ENCODE data around the gene LATS2. TPM values are rescaled to one million over a fixed set of nuclear protein-coding genes. Genes with fewer than 3 reads are reported as not detected.

The LATS2 gene
- total RNA-seq, 2 donors from 2014 or later: 15.8 to 29.8 TPM

DNA sequence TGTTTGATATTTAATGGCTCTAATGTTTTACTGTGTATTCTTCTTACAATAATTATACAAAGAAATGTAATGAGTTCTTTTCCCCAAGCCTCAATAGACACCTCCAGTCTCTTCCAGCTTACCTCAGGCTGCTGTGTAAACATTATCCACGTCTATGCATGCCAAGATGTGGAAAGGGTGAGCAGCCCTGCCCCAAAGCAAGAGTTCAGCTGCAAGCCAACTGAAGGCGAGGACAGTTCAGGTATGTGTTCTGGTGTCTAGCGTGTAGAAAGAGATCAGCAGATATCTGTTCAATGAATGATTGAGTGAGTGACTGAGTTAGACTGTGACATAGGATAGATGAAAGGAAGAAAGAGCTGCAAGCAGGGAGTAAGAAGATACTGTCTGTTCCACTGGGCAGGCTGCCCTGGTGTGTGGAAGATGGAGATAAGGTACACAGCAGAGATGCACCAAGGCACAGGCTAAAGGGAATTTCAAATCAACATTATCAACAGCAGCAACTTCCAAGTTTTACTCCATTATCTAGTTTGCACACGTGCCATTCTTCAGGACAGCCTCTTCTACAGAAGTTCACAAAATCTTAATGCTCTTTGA, 66.0 kb downstream of the LATS2 start:
- H3K9me3 Mint-ChIP-seq: no peaks in the 10 kb centered on the region
- DNase-seq (ENCODE audit: low spot score): no peak
- H3K4me3 Mint-ChIP-seq: no peak overlapping the region
- no peaks in the 10 kb centered on the region for H3K27me3 Mint-ChIP-seq
- H3K4me1 Mint-ChIP-seq (ENCODE audit: low read depth in 2 of 2): peaks cover 22 to 37% of the 10 kb centered on the region in 2 donors
- ATAC-seq: no peak
- H3K27ac Mint-ChIP-seq: no peak overlapping the region
- no peaks in the 10 kb centered on the region for H3K36me3 Mint-ChIP-seq

DNA sequence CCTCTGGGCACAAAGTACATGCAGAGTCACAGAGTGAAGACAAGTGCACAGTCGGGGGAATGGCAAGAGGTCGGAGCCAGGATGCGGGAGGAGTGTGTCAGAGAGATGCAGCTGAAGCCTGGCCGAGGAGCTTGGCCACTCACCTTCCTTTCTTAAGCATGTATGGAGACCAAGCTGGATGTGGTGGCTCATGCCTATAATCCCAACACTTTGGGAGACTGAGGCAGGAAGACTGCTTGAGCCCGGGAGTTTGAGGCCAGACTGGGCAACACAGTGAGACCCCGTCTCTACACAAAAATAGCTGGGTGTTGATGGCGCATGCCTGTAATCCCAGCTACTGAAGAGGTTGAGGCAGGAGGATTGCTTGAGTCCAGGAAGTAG, 67.0 kb downstream of the LATS2 start:
- Mint-ChIP-seq H3K36me3 (no peaks in the 10 kb centered on the region), H3K4me1 (ENCODE audit: low read depth in 2 of 2) (peaks cover 22 to 40% of the 10 kb centered on the region in 2 donors), H3K9me3 (no peaks in the 10 kb centered on the region), H3K27me3 (no peaks in the 10 kb centered on the region), H3K4me3 (no peak overlapping the region), H3K27ac (peak overlapping the region in 1 of 2 donors; percentile 45)
- DNase-seq (ENCODE audit: low spot score) (no peak), ATAC-seq (no peak)

DNA sequence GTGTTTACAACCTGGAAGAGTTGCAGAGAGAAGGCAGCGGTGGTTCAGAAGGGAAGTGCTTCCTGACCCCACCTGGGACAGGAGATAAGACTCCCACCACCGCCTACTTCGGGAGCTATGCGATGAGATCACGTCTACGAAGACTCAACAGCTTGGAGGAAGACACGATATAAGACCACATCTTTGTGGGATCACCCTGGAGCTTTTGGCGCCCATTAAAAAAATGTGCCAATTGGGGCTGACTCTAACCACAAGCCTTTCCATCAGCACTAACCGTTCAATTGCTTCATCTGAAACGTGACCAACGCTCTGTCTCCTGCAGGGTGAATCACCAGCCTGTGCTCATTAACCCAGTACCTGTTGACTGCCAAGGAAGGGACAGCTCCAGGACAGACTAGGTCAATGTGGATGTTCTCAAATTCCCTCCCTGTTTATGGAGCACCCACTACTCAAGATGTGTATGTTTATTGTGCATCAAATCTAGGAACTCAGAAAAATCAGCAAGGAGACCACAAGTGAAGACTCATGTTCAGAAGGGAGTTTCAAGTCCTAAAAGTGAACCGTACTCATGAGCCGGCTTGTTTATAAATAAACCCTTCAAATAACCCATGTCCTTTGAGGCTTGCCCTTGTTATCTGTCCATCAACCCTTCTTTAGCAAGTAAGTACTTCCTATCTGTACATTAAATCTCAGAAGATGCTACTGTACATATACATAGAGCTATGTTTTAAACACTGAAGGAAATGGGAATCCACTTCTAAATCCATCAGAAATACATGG, 67.5 kb downstream of the LATS2 start:
- peaks cover 22 to 40% of the 10 kb centered on the region in 2 donors for H3K4me1 Mint-ChIP-seq (ENCODE audit: low read depth in 2 of 2)
- DNase-seq (ENCODE audit: low spot score): no peak
- H3K36me3 Mint-ChIP-seq: no peaks in the 10 kb centered on the region
- H3K27ac Mint-ChIP-seq: peak overlapping the region in 1 of 2 donors; percentile 56
- no peaks in the 10 kb centered on the region for H3K9me3 Mint-ChIP-seq
- H3K27me3 Mint-ChIP-seq: no peaks in the 10 kb centered on the region
- no peak overlapping the region for H3K4me3 Mint-ChIP-seq
- peak; percentile 24 to 59 for ATAC-seq

DNA sequence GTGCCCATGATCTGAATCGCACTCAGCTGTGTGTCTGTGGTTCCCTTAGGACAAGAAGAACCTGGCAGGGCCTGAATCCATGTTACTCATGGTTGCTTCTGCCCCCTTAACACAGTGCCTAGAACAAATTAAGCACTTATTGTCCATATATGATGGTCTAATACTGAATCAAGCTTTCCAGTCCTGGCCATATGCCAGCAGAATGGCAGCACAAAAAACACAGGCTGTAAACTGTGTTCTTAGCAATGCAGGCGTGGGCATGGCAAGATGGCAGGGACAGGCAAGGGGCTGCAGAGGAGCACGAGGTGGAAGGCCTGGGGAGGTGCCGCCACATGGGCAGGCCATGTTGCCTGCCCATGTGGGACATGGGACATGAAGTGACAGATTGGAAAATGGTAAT, 68.2 kb downstream of the LATS2 start:
- Mint-ChIP-seq H3K9me3 (no peaks in the 10 kb centered on the region), H3K4me1 (ENCODE audit: low read depth in 2 of 2) (peaks cover 22 to 40% of the 10 kb centered on the region in 2 donors), H3K4me3 (no peak overlapping the region), H3K27me3 (no peaks in the 10 kb centered on the region), H3K36me3 (no peaks in the 10 kb centered on the region), H3K27ac (peak overlapping the region in 1 of 2 donors; percentile 56)
- no peak for DNase-seq (ENCODE audit: low spot score)
- ATAC-seq: peak in 1 of 2 donors; percentile 16

DNA sequence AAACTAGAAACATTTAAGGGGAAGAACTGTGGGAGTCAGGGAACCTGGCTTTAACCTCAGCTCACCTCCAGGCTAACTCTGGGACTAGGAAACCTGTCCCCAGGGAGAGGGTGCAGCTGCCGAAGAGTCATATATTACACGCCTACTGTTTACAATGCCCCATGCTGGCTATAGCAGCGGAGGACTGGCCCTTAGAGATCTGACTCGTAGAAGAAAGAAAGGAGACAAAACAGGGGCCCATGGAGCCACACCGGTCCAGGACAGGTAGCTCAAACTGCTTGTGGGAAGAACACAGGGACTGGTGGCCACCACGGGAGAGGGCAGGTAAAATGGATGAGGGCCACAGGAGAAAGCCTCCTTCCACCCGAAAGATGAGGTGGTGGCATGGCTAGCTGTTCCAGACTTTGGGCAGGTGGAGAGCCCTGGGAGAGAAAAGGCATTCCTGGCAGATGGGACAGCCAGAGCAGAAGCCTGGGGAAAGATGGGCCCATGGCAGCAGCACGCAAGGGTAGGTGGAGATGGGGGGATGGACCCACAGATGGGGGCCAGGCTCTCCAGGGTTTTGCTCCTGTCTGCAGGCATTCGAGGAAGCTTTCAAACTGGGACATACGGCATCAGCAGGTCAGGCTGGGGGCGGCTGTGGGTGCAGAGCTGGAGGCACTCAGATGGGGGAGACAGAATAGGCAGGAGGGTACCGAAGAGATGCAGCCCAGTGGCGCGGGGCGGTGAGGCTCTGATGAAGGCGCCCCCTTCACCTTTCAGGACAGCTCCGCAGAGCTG, 69.5 kb downstream of the LATS2 start:
- no peaks in the 10 kb centered on the region for H3K9me3 Mint-ChIP-seq
- H3K4me3 Mint-ChIP-seq: no peak overlapping the region
- peaks cover 22 to 37% of the 10 kb centered on the region in 2 donors for H3K4me1 Mint-ChIP-seq (ENCODE audit: low read depth in 2 of 2)
- peak overlapping the region in 1 of 2 donors; percentile 68 for H3K27ac Mint-ChIP-seq
- DNase-seq (ENCODE audit: low spot score) (no peak), ATAC-seq (no peak)
- no peaks in the 10 kb centered on the region for H3K36me3 Mint-ChIP-seq
- no peaks in the 10 kb centered on the region for H3K27me3 Mint-ChIP-seq

DNA sequence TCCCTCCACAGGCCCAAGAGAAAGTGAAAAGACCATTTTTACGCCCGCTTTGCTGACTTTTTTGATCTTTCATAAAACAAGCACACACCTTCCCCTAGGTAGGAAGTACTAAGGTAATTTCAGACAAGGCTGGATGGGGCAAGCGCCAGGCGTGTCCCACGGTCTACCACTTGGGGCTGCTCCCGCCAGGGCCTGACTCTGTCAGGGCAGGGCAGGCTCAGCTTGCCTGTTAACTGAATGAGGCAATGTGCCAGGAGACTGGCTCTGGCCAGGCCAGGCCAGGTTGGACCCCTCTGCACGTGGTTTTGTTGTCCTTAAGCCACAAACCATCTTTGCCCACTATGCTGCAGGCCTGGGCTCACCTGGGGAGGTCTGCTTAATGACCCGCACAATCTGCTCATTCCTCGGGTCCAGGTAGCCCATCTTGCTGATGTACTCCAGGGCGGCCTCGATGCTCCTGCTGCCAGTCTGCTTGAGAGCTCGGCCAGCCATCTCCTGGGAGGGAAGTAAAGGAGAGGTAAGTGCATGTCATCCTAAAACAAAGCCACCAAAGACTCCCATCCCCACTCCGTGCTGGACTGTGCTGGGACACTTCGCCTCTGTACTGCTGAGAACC, 70.4 kb downstream of the LATS2 start:
- Mint-ChIP-seq H3K27ac (peak overlapping the region in 1 of 2 donors; percentile 68), H3K4me1 (ENCODE audit: low read depth in 2 of 2) (peaks cover 22 to 40% of the 10 kb centered on the region in 2 donors), H3K27me3 (no peaks in the 10 kb centered on the region), H3K36me3 (no peaks in the 10 kb centered on the region), H3K9me3 (no peaks in the 10 kb centered on the region), H3K4me3 (no peak overlapping the region)
- no peak for DNase-seq (ENCODE audit: low spot score)
- no peak for ATAC-seq

DNA sequence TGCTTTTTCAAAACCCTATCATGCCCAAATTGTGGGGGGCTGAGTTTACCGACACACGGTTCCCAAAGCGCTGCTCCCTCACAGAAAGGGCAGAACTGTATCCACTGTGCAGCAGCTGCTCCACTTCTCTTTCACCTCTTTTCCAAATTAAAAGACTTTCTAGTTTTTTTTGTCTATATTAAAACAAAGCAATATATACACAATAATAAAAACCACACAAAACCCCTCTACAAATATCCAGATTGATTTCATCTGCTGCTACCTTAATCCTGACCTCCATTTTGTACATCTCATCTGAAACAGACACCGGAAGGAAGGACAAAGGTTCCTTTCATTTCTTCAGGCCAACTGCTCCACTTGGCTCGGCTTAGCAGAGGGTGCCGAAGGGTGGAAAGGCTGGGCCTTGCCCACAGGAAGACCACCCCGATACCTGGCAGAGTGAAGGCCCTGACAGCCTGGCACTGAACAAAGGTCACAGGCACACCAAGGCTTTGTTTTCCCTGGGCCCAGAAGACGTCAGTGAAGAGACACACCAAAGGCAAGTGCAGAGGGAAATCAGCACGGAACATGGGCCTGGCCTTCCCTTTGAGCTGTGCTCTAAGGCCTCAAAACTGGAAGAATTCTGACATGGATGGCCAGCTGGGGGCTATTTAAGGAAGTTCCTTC, 71.6 kb downstream of the LATS2 start:
- H3K27me3 Mint-ChIP-seq: no peaks in the 10 kb centered on the region
- H3K9me3 Mint-ChIP-seq: no peaks in the 10 kb centered on the region
- DNase-seq (ENCODE audit: low spot score): no peak
- H3K36me3 Mint-ChIP-seq: no peaks in the 10 kb centered on the region
- no peak for ATAC-seq
- no peak overlapping the region for H3K4me3 Mint-ChIP-seq
- peaks cover 22 to 36% of the 10 kb centered on the region in 2 donors for H3K4me1 Mint-ChIP-seq (ENCODE audit: low read depth in 2 of 2)
- H3K27ac Mint-ChIP-seq: peak overlapping the region in 1 of 2 donors; percentile 56

DNA sequence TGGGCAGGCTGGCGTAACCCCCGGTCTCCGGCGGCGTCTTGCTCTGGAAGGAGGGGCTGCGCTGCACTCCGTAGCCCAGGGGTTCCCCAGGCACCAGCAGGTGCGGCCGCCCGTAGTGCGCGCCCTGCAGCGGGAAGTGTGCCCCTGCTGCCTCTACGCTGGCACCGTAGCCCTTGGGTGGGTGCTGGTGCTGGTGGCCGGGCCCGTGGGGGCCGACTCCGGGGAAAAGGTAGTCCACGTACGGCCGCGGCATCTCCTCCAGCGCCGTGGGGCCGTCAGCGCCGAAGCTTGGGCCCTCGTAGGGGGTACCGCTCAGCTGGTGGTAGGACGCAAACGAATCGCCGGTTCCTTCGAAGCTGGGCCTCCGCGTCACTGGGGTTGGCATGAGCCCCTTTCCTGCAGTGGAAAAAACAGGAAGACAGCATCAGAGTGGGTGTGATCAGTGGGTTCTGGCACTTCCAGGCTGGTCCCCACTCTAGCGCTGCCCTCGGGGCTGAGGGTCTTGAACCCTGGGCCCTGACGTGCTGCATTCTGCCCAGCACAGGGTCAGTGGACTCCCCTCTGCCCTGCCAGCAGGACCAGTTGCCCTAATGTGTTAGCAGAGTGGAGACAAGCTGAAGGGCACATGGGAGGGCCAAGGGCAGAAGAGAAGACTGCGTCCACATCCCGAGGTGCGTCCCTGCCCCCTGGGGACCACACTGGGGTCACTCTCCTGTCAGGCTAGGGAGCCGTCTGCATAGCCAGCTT, 72.3 kb downstream of the LATS2 start:
- Mint-ChIP-seq H3K4me1 (ENCODE audit: low read depth in 2 of 2) (peaks cover 17 to 32% of the 10 kb centered on the region in 2 donors), H3K36me3 (no peaks in the 10 kb centered on the region), H3K4me3 (no peak overlapping the region), H3K27me3 (no peaks in the 10 kb centered on the region), H3K9me3 (no peaks in the 10 kb centered on the region), H3K27ac (no peak overlapping the region)
- DNase-seq (ENCODE audit: low spot score) (no peak), ATAC-seq (peak in 1 of 2 donors; percentile 24)

DNA sequence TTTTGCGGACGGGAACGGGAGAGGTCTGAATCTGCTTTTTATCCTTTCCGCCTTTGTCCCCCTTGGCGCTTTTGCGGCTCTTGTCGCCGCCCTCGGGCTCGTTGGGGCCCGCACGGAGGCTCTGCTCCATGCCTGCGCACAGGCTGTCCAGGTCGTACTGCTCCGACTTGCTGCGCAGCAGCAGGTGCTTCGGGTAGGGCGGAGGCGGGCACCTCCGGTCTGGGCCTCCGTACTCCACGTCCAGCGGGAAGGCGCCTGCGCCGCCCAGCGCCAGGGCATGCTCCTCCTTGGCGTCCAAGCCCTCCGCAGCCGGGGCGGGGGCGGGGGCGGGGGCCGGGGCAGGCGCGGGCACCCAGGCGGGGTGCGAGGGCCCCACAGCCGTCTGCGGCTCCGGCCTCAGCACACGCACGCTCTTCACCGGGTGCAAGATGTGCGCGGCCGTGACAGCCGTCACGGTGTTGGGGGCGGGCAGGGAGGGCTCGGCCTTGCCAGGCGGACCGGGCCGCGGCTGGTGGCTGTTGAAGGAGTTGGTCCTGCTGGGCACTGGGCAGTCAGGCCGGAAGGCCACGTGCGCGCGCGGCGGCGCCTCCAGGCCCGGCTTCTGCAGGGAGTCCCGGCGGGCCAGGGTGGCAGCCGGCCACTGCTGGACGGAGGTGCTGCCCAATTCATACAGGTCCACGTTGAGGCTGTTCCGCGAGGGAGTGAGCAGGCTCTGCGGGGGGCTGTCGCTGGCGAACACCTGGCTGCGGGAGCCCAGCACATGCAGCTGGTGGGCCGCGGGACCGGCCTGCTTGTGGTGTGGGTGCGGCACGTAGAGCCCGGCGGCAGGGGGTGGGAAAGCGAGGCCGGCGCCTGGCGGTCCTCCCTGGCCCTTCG, 73.1 kb downstream of the LATS2 start:
- Mint-ChIP-seq H3K27ac (no peak overlapping the region), H3K4me3 (no peak overlapping the region), H3K9me3 (no peaks in the 10 kb centered on the region), H3K36me3 (no peaks in the 10 kb centered on the region), H3K4me1 (ENCODE audit: low read depth in 2 of 2) (peaks cover 14 to 24% of the 10 kb centered on the region in 2 donors), H3K27me3 (no peaks in the 10 kb centered on the region)
- ATAC-seq (no peak), DNase-seq (ENCODE audit: low spot score) (no peak)

DNA sequence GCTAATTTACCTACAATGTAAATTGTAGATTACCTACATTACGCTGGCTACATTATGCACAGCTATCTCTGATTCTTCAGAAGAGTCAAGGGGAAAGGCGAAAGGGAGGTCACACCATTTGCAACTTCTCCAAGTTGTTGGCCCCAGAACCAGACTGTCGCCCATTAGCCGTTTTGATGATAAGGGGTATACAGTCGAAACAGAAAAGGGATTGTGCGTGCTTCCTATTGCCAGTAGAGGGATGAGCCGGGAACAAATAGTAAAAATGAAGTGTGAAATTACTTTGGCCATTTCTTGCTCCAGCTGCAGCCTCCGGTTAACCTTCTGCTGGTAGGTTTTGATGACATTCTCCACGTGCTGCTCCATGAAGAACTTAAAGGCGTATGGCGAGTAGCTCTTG, 73.8 kb downstream of the LATS2 start:
- H3K27me3 Mint-ChIP-seq: no peaks in the 10 kb centered on the region
- no peaks in the 10 kb centered on the region for H3K9me3 Mint-ChIP-seq
- no peak for DNase-seq (ENCODE audit: low spot score)
- no peak overlapping the region for H3K4me3 Mint-ChIP-seq
- no peak overlapping the region for H3K27ac Mint-ChIP-seq
- peaks cover 14 to 23% of the 10 kb centered on the region in 2 donors for H3K4me1 Mint-ChIP-seq (ENCODE audit: low read depth in 2 of 2)
- ATAC-seq: no peak
- no peaks in the 10 kb centered on the region for H3K36me3 Mint-ChIP-seq

DNA sequence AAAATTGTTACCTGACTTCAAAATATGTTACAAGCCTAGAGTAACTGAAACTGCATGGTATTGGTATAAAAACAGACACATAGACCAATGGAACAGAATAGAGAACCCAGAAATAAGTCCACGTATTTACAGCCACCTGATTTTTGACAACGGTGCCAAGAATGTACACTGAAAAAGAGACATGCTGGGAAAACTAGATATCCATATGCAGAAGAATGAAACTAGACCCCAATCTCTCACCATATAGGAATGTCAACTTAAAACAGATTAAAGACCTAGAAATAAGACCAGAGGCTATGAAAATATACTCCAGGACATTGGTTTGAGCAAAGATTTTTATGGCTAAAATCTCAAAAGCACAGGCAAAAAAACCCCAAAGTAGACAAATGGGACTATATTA, 76.5 kb downstream of the LATS2 start:
- DNase-seq (ENCODE audit: low spot score) (no peak), ATAC-seq (no peak)
- Mint-ChIP-seq H3K27me3 (no peaks in the 10 kb centered on the region), H3K27ac (no peak overlapping the region), H3K36me3 (peaks cover 6% of the 10 kb centered on the region), H3K4me1 (ENCODE audit: low read depth in 2 of 2) (peaks cover 0 to 6% of the 10 kb centered on the region in 2 donors), H3K4me3 (no peak overlapping the region), H3K9me3 (no peaks in the 10 kb centered on the region)

DNA sequence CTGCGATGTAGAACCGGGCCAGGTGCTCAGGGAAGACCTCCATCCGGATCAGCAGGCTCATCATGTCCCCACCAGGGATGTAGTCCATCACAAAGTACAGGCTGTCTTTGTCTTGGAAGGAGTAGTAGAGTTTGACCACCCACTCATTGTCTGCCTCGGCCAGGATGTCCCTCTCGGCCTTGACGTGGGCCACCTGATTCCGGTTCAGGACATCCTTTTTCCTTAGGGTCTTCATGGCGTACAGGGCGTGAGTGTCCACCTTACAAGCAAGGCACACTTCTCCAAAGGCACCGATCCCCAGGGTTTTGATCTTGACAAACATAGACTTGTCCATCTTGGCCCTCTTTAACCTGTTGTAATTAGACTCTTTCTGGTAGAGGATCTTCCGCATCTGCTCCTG, 78.0 kb downstream of the LATS2 start:
- Mint-ChIP-seq H3K4me3 (no peak overlapping the region), H3K27ac (no peak overlapping the region), H3K27me3 (no peaks in the 10 kb centered on the region), H3K4me1 (ENCODE audit: low read depth in 2 of 2) (peaks cover 0 to 5% of the 10 kb centered on the region in 2 donors), H3K36me3 (peaks cover 6% of the 10 kb centered on the region), H3K9me3 (no peaks in the 10 kb centered on the region)
- no peak for DNase-seq (ENCODE audit: low spot score)
- ATAC-seq: no peak
